Smooth muscle cell (in vitro differentiated cells): Measurements from ENCODE around the gene MYBPC2. TPM values are rescaled to one million over a fixed set of nuclear protein-coding genes. Genes with fewer than 3 reads are reported as not detected.
A peak's percentile ranks its signal among the peaks of the same experiment; 100 is the strongest.

Experiments used
- DNase-seq: peaks from one replicate; lab custom pipeline; 2025; ENCODE audit not compliant: unreplicated experiment; lab: John Stamatoyannopoulos, UW
- H2AFZ ChIP-seq: fragments of 200-600 bp; sonication (generic); 2 replicates; pipeline ENCODE4 v1.6.0; 2016; ENCODE audit warnings: antibody characterized with exemption, low read depth, mild to moderate bottlenecking
- H3F3A ChIP-seq: fragments of 200-600 bp; sonication (generic); 2 replicates; pipeline ENCODE4 v1.6.0; 2017; ENCODE audit warnings: antibody characterized with exemption, low read depth
- H3K27ac ChIP-seq: fragments of 200-600 bp; sonication (generic); 2 replicates; pipeline ENCODE4 v1.5.1; 2016; ENCODE audit warnings: low read depth, mild to moderate bottlenecking
- H3K27me3 ChIP-seq: fragments of 200-600 bp; sonication (generic); 2 replicates; pipeline ENCODE4 v1.6.1; 2016; ENCODE audit warnings: low read depth, mild to moderate bottlenecking
- H3K36me3 ChIP-seq: fragments of 200-600 bp; sonication (generic); 2 replicates; pipeline ENCODE4 v1.5.1; 2016; ENCODE audit warnings: low read depth
- H3K4me1 ChIP-seq: fragments of 200-600 bp; sonication (generic); 2 replicates; pipeline ENCODE4 v1.5.1; 2016; ENCODE audit warnings: low read depth
- H3K4me2 ChIP-seq: fragments of 200-600 bp; sonication (generic); 2 replicates; pipeline ENCODE4 v1.6.0; 2016; ENCODE audit warnings: mild to moderate bottlenecking
- H3K4me3 ChIP-seq: fragments of 200-600 bp; sonication (generic); 2 replicates; pipeline ENCODE4 v1.5.1; 2016; ENCODE audit warnings: mild to moderate bottlenecking
- H3K79me2 ChIP-seq: fragments of 200-600 bp; sonication (generic); 2 replicates; pipeline ENCODE4 v1.6.0; 2016; ENCODE audit warnings: low read depth, mild to moderate bottlenecking
- H3K9ac ChIP-seq: fragments of 200-600 bp; sonication (generic); 2 replicates; pipeline ENCODE4 v1.6.0; 2016; ENCODE audit warnings: low read depth
- H3K9me3 ChIP-seq: fragments of 200-600 bp; sonication (generic); replicated peaks from 2 replicates; pipeline ENCODE4 v1.5.1; 2016; ENCODE audit warnings: low read depth
- H4K20me1 ChIP-seq: fragments of 200-600 bp; sonication (generic); 2 replicates; pipeline ENCODE4 v1.6.0; 2016; ENCODE audit warnings: low read depth
- WGBS: methylation state at CpG from one replicate; pipeline ENCODE4 v1.1.7; 2016; ENCODE audit warnings: low lambda C conversion rate; 5-methylcytosine and 5-hydroxymethylcytosine counted together
- polyA plus RNA-seq: library from polyadenylated mRNA; unstranded; fragments of >200 nt; fragmentation: Nextera tagmentation; extraction: Ambion mirVana; gene quantifications from 2 replicates; pipeline ENCODE4 v1.2.1, GENCODE V29; 2016
- total RNA-seq: library from RNA; depleted of rRNA; stranded (reverse); fragments of >200 nt; gene quantifications from 2 replicates; pipeline ENCODE4 v1.2.3, GENCODE V29; 2014
- TF ChIP-seq, protein P1 (sequence below): fragments of 200-600 bp; sonication (generic); IDR thresholded peaks from 2 replicates; pipeline ENCODE4 v1.5.1; 2017; ENCODE audit warnings: borderline replicate concordance, mild to moderate bottlenecking, antibody characterized with exemption; ENCODE audit not compliant: insufficient read depth, poor library complexity, severe bottlenecking

MYBPC2 gene
- total and polyA plus RNA-seq, 2 experiments from 2014 or later, result not detected

- Histone ChIP-seq H4K20me1 (no peaks in the 10 kb centered on the region), H3K27ac (no peak overlapping the region), H3K4me2 (no peak overlapping the region), H2AFZ (no peak overlapping the region), H3F3A (no peaks in the 10 kb centered on the region), H3K79me2 (no peaks in the 10 kb centered on the region), H3K4me3 (no peak overlapping the region), H3K36me3 (no peaks in the 10 kb centered on the region), H3K4me1 (peaks cover 9% of the 10 kb centered on the region), H3K27me3 (no peaks in the 10 kb centered on the region), H3K9ac (no peak overlapping the region), H3K9me3 (no peaks in the 10 kb centered on the region)
- 87% methylated on average over 7 of the region's 7 CpGs for WGBS
- no peak for DNase-seq
- TF ChIP-seq, protein P1, sequence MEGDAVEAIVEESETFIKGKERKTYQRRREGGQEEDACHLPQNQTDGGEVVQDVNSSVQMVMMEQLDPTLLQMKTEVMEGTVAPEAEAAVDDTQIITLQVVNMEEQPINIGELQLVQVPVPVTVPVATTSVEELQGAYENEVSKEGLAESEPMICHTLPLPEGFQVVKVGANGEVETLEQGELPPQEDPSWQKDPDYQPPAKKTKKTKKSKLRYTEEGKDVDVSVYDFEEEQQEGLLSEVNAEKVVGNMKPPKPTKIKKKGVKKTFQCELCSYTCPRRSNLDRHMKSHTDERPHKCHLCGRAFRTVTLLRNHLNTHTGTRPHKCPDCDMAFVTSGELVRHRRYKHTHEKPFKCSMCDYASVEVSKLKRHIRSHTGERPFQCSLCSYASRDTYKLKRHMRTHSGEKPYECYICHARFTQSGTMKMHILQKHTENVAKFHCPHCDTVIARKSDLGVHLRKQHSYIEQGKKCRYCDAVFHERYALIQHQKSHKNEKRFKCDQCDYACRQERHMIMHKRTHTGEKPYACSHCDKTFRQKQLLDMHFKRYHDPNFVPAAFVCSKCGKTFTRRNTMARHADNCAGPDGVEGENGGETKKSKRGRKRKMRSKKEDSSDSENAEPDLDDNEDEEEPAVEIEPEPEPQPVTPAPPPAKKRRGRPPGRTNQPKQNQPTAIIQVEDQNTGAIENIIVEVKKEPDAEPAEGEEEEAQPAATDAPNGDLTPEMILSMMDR, result no peak
These were observed 3.8 kb upstream of the MYBPC2 start for GRCh38 chr19:50428772-50429463.

DNA sequence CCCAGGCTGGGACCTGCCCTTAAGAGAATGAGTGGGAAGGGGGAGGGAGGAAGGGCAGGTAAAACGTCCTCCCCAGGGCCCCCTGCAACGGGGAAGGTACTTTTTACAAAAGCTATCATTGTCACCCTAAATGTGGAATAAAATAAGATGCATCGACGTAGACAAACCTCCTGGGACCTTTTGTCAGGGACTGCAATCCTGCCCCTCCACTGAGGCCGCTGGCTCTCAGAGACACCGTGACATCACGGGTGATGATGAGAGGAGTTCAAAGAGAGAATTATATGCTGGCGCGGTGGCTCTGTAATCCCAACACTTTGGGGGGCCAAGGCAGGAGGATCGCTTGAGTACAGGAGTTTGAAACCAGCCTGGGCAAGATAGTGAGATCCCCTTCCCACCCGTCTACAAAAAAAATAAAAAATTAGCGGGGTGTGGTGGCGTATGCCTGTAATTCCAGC, 1.8 kb upstream of the MYBPC2 start:
- Histone ChIP-seq H3K36me3 (no peaks in the 10 kb centered on the region), H3K27ac (no peak overlapping the region), H3K4me1 (peaks cover 9% of the 10 kb centered on the region), H3F3A (no peaks in the 10 kb centered on the region), H3K4me3 (peak overlapping the region; percentile 73), H3K9me3 (no peaks in the 10 kb centered on the region), H3K4me2 (peak overlapping the region; percentile 90), H4K20me1 (no peaks in the 10 kb centered on the region), H3K9ac (no peak overlapping the region), H3K79me2 (no peaks in the 10 kb centered on the region), H2AFZ (peak overlapping the region; percentile 90), H3K27me3 (no peaks in the 10 kb centered on the region)
- TF ChIP-seq, protein P1, result no peak
- no peak for DNase-seq
- WGBS, result 58% methylated on average over 13 of the region's 13 CpGs

- WGBS, result 5% methylated on average over 42 of the region's 54 CpGs
- H3K27me3 ChIP-seq, result no peaks in the 10 kb centered on the region
- peak overlapping the region; percentile 73 for H3K4me3 ChIP-seq
- no peaks in the 10 kb centered on the region for H3K36me3 ChIP-seq
- H3K9me3 ChIP-seq, result no peaks in the 10 kb centered on the region
- no peaks in the 10 kb centered on the region for H4K20me1 ChIP-seq
- TF ChIP-seq, protein P1, result no peak
- H3K9ac ChIP-seq, result peak overlapping the region; percentile 69
- H3K4me1 ChIP-seq, result peaks cover 9% of the 10 kb centered on the region
- no peaks in the 10 kb centered on the region for H3K79me2 ChIP-seq
- H3K27ac ChIP-seq, result no peak overlapping the region
- peak overlapping the region; percentile 90 for H3K4me2 ChIP-seq
- peak overlapping the region; percentile 90 for H2AFZ ChIP-seq
- DNase-seq, result peak; percentile 78
- no peaks in the 10 kb centered on the region for H3F3A ChIP-seq
These were observed 1.1 kb upstream of the MYBPC2 start for GRCh38 chr19:50431343-50432220.
